Fibroblast of villous mesenchyme (primary cell): Measurements from ENCODE around the gene PCSK4. TPM values are rescaled to one million over a fixed set of nuclear protein-coding genes. Genes with fewer than 3 reads are reported as not detected.

Experiments
- DNase-seq: peaks from one replicate; pipeline ENCODE4 v3.0.0-alpha.2; 2010; ENCODE audit warnings: low read depth
- H3K4me3 ChIP-seq: 2 replicates; pipeline ENCODE4 v1.5.1; 2011; ENCODE audit warnings: low read depth, mild to moderate bottlenecking, low read length
- total RNA-seq: library from RNA; depleted of rRNA; stranded (reverse); fragments of >200 nt; gene quantifications from 2 replicates; pipeline ENCODE4 v1.2.3, GENCODE V29; 2012
- TF ChIP-seq, protein P1 (sequence below): IDR thresholded peaks from 2 replicates; pipeline ENCODE4 v1.5.1; 2012; ENCODE audit warnings: low read depth, mild to moderate bottlenecking, low read length; ENCODE audit not compliant: insufficient read depth

Gene PCSK4
- total RNA-seq, 1 donor: 1.3 TPM

DNA sequence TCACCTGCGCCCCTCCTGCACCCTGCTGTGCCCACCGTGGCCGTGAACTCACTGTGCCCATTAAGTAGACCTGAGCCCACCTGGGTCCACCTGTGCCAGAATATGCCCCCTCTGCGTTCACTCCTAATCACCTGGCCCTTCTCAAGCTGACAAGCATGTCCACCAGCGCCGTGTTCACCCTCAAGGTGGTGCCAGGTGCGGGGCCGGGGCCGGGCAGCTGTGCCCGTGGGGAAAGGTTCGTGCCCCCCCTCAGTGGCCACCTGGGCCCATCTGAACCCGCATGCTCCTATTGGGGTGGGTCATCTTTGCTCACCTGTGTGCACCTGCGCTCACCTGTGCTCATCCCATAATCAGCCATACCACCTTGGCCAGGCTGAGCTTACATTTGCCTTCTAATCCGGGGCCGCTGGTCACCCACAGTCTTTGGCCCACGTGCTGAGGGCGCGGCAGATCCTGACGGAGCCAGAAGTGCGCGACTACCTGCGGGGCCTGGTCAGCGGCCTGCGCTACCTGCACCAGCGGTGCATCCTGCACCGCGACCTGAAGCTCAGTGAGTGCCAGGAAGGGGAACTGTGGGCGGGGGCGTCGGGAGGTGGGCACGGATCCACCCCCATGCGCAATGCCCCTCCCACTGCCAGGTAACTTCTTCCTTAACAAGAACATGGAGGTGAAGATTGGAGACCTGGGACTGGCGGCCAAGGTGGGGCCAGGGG is 36.1 kb upstream of the PCSK4 start:
- TF ChIP-seq, protein P1, sequence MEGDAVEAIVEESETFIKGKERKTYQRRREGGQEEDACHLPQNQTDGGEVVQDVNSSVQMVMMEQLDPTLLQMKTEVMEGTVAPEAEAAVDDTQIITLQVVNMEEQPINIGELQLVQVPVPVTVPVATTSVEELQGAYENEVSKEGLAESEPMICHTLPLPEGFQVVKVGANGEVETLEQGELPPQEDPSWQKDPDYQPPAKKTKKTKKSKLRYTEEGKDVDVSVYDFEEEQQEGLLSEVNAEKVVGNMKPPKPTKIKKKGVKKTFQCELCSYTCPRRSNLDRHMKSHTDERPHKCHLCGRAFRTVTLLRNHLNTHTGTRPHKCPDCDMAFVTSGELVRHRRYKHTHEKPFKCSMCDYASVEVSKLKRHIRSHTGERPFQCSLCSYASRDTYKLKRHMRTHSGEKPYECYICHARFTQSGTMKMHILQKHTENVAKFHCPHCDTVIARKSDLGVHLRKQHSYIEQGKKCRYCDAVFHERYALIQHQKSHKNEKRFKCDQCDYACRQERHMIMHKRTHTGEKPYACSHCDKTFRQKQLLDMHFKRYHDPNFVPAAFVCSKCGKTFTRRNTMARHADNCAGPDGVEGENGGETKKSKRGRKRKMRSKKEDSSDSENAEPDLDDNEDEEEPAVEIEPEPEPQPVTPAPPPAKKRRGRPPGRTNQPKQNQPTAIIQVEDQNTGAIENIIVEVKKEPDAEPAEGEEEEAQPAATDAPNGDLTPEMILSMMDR: no peak
- no peak overlapping the region for H3K4me3 ChIP-seq
- DNase-seq: no peak

DNA sequence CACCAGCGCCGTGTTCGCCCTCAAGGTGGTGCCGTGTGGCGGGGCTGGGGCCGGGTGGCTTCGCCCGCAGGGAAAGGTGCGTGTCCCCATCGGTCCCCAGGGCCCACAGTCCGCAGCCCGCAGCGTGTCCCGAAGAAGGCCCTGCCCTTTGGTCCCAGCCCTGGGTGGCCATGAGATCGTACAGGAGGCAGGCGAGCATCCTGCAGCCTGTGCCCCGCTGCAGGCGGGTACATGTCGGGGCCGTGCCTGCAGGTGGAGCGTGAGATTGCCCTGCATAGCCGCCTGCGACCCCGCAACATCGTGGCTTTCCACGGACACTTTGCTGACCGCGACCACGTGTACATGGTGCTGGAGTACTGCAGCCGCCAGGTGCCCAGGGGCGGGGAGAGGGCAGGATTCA is 35.2 kb upstream of the PCSK4 start:
- H3K4me3 ChIP-seq: no peak overlapping the region
- TF ChIP-seq, protein P1: no peak
- no peak for DNase-seq

DNA sequence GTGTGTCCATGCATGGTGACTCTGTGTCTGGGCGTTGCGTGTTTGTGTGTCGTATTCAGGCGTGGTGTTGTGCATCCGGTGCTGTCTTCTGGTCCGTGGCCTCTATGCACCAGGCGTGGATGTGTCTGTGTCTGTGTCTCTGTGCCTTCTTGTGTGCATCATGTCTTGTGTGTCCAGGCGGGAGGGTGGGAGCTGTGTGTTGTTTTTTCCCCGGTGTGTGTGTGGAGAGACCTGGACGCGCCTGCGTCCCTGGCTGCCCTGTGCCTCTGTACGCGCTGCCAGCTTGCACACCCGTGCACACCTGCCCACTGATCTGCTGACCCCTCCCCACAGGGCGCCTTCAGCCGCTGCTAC is 34.8 kb upstream of the PCSK4 start:
- no peak for DNase-seq
- H3K4me3 ChIP-seq: no peak overlapping the region
- TF ChIP-seq, protein P1: no peak

DNA sequence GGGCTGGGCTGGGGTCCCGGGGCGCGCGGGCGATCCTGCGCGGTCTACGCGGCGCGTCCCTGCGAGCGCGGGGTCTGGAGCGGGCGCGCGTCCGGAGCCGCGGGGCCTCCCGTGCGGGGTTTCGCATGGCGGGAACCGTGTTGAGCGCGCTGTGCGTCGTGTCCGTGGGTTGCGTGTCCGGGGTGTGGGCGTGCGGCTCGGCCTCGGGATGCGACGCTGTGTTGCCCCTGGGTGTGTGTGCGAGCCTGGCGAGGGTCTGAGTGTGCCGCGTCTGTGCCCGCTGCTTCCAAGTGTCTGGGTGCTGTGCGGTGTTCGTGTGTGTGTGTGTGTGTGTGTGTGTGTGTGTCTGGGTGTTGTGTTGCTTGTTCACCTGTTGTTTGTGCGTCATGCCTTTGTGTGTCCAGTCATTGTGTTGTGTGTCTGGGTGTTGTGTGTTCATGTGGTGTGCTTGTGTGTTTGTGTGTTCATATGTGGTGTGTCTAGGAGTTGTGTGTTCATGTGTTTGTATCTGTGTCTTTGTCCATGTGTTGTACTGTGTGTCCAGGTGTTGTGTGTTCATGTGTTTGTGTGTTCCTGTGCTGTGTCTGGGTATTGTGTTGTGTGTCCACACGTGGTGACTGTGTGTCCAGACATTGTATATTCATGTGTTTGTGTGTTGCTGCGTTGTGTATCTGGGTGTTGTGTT is 34.3 kb upstream of the PCSK4 start:
- H3K4me3 ChIP-seq: no peak overlapping the region
- TF ChIP-seq, protein P1: no peak
- DNase-seq: no peak

DNA sequence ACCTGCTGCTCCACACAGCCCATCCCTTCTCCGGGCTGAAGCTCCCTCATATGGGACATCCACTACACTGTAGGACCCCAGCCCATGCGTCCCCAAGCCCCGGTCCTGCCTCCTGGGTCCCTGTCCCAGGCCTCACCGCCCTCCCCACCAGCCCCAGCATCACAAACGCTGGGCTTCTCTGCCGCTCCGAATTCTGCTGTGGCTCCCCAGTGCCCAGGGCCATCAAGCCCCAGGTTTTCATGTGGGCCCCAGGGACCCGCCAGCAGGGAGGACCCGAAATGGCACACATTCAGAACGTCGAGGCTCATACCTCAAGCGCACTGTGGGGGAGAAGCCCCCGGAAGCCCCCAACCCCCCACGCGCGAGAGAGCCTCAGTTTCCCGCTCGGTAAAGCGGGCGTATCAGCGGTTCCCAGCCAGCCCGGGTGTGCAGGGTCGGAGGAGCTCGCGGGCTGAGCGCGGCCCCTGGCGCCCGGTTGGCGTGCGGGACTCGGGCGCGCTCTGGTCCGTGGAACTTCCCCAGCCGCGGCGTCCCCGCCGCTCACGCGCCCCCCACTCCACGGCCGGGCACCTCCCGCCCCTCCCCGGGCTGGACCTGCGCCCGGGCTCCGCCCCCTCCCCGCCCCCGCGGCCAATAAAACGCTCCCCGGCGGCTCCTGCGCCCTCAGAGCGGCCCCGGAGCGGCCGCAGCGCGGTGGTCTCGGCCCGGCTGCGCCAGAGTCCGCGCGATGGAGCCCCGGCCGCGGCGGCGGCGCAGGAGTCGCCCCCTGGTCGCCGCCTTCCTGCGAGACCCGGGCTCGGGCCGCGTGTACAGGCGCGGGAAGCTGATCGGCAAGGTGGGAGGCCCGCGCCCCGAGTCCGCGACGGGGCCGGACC is 33.5 kb upstream of the PCSK4 start, which contains the start of gene PLK5:
TSS of gene PLK5 (plus strand) at position 666 of the 875 bp plus-strand sequence. CDS start 2,920 bp downstream, outside the sequence.
- no peak within 1 kb of the TSS for H3K4me3 ChIP-seq
- TF ChIP-seq, protein P1: no peak
- DNase-seq: no peak

DNA sequence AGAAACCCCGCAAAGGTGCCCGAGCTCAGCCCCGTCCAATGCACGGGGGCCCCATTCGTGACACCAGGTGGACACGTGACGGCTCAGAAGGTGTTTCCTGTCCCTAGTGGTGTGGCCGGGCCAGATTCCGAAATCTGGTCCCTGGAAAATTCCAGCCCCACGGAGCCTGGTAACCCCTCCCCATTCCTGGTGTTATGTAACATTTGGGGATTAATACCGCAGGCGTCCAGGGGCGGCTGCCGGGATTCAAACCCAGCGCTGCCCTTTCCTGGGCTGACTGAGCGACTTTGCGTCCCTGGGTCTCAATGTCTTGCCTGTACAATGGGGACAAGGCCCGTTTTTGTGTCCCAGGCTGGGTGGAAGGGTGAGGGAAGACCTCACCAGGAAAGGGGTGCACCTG is 32.7 kb upstream of the PCSK4 start:
- no peak overlapping the region for H3K4me3 ChIP-seq
- DNase-seq: peak; percentile 11
- TF ChIP-seq, protein P1: no peak
